Ovary (tissue), 9 donors: ENCODE data around the gene CLDN20. TPM values are rescaled to one million over a fixed set of nuclear protein-coding genes. Genes with fewer than 3 reads are reported as not detected.

Source experiments
- DNase-seq, 5 donors: peaks; one replicate each; pipeline ENCODE4 v3.0.0-alpha.2; 2019 to 2020
- H3K27ac ChIP-seq, 2 donors: fragments of 200-600 bp; one replicate each; pipeline versions ENCODE4 v1.5.1 to v1.8.0; 2019 to 2022
- H3K27me3 ChIP-seq: fragments of 200-600 bp; one replicate; pipeline ENCODE4 v1.8.0; 2022
- H3K36me3 ChIP-seq: fragments of 200-600 bp; sonication (generic); one replicate; pipeline ENCODE4 v1.5.1; 2019
- H3K4me1 ChIP-seq: one replicate; pipeline ENCODE4 v1.8.1; 2013; ENCODE audit warnings: mild to moderate bottlenecking, moderate library complexity; ENCODE audit not compliant: insufficient read depth
- H3K4me3 ChIP-seq: fragments of 200-600 bp; sonication (generic); one replicate; pipeline ENCODE4 v1.5.1; 2017
- H3K9me3 ChIP-seq, 2 donors: fragments of 200-600 bp in 1 of 2; sonication (generic) in 1 of 2; one replicate each; pipeline versions ENCODE4 v1.5.1 to v1.8.1; 2013 to 2019; ENCODE audit warnings: mild to moderate bottlenecking in 1 of 2, moderate library complexity in 1 of 2
- EP300 ChIP-seq: sonication (generic); formaldehyde crosslinking; IDR thresholded peaks from one replicate; pipeline ENCODE4 v1.6.1; 2017; ENCODE audit warnings: antibody characterized with exemption
- POLR2A ChIP-seq: fragments of 450-650 bp; IDR thresholded peaks from one replicate; pipeline ENCODE4 v1.6.1; 2017; ENCODE audit warnings: antibody characterized with exemption, mild to moderate bottlenecking, moderate library complexity
- WGBS, 3 donors: extraction: QIAGEN DNeasy Blood & Tissue Kit in 1 of 3; methylation state at CpG; one replicate each; pipeline versions ENCODE4 v1.1.5 to v1.1.7; 2013 to 2017; 5-methylcytosine and 5-hydroxymethylcytosine counted together
- intact Hi-C, 4 donors: fragments of 100-400 bp; cut with DNase I; formaldehyde crosslinking; loops; one replicate each; pipeline versions ENCODE4 v1.11.0 to v1.15.1; 2022 to 2023
- polyA plus RNA-seq, 2 donors: library from polyadenylated mRNA; stranded (reverse); fragments of 200-250 nt in 1 of 2; fragments of 350-450 nt in 1 of 2; fragmentation: Illumina TruSeq in 1 of 2; extraction: RNeasy Lipid Tissue Mini Kit (QIAGEN cat#74804) in 1 of 2; gene quantifications; one replicate each; pipeline ENCODE4 v1.2.3, GENCODE V29; 2013 to 2014
- total RNA-seq, 7 donors: library from RNA; depleted of rRNA in 2 of 7; stranded (reverse); fragments of >200 nt in 2 of 7; fragmentation: NEBNext Ultra II Directional in 3 of 7; extraction: Animal tissue kit (Norgen Biotek cat#: 25700) in 3 of 7; gene quantifications; one replicate each; pipeline versions ENCODE4 v1.1.0 to v1.2.4, GENCODE V29; 2016 to 2023
- TF ChIP-seq, protein P1 (sequence below), 3 donors: fragments of 450-650 bp in 2 of 3; fragments of 200-600 bp in 1 of 3; IDR thresholded peaks; one replicate each; pipeline versions ENCODE4 v1.5.1 to v1.8.0; 2016 to 2022; ENCODE audit warnings: antibody characterized with exemption in 3 of 3, mild to moderate bottlenecking in 1 of 3
- donor health status: DM: no; HTN: no; CAD: no; lungs with moderate emphysema.
- donor health status: DM: no; HTN: no; CAD: no.
- donor health status: Bipolar disorder and iron deficiency.
- donor health status: DM: yes; HTN: yes; CAD: no.
- donor health status: DM: no; HTN: no; CAD: no.
- donor health status: DM: yes; HTN: yes; CAD: no.

Gene CLDN20
- total and polyA plus RNA-seq, 9 donors = not detected

DNA sequence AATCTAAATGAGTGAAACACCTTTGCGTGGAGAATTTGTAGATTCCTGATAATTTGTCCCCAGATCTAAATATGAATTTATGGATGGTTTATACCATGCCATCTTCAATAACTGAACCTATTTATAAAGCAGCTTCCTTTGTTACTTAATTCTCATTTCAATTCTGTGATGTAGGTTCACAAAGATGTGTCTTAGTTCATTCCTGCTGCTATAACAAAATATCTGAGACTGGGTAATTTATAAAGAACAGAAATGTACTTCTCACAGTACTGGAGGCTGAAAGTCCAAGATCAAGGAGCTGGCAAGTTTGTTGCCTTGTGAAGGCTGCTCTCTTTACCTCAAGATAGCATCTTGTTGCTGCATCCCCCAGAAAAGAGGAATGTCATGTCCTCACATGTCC lies 52.6 kb downstream of the CLDN20 start:
- intact Hi-C loops = no loop called here
- TF ChIP-seq EP300 (no peak), POLR2A (no peak)
- TF ChIP-seq, protein P1, sequence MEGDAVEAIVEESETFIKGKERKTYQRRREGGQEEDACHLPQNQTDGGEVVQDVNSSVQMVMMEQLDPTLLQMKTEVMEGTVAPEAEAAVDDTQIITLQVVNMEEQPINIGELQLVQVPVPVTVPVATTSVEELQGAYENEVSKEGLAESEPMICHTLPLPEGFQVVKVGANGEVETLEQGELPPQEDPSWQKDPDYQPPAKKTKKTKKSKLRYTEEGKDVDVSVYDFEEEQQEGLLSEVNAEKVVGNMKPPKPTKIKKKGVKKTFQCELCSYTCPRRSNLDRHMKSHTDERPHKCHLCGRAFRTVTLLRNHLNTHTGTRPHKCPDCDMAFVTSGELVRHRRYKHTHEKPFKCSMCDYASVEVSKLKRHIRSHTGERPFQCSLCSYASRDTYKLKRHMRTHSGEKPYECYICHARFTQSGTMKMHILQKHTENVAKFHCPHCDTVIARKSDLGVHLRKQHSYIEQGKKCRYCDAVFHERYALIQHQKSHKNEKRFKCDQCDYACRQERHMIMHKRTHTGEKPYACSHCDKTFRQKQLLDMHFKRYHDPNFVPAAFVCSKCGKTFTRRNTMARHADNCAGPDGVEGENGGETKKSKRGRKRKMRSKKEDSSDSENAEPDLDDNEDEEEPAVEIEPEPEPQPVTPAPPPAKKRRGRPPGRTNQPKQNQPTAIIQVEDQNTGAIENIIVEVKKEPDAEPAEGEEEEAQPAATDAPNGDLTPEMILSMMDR (IDR thresholded peaks at IDR 0.05) = no peak

DNA sequence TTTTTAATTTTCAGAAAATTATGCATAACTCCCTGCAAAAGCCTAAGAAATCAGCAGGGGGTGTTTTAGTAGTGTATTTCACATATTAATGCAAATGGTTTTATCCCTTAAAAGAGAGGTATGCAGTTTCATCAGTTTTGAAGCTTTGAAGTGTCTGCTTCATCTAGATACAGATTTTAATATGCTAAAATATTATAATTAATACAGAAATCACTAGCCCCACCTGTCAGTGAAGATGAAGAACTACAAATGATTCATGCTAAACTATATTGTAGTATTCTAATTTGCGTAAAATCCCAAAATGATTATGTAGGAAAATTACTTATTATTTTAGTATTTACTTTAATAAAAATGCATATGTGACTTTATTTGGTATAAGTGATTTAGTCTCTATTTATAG lies 53.4 kb downstream of the CLDN20 start:
- intact Hi-C loops = no loop called here
- TF ChIP-seq, protein P1 (IDR thresholded peaks at IDR 0.05) = no peak
- no peak for TF ChIP-seq POLR2A
- no peaks in the 10 kb centered on the region for H3K36me3 ChIP-seq
- no peak for DNase-seq
- H3K4me1 ChIP-seq = no peaks in the 10 kb centered on the region
- H3K27ac ChIP-seq = no peak overlapping the region
- no peak overlapping the region for H3K4me3 ChIP-seq
- no peaks in the 10 kb centered on the region for H3K27me3 ChIP-seq
- WGBS, 3 donors = 59 to 75% (median 72%) methylated on average over 1 of the region's 1 CpG
- no peaks in the 10 kb centered on the region for H3K9me3 ChIP-seq

More for the DNA sequence above, 52.6 kb downstream of the CLDN20 start:
- H3K9me3 ChIP-seq = no peaks in the 10 kb centered on the region
- H3K27ac ChIP-seq = no peak overlapping the region
- H3K27me3 ChIP-seq = no peaks in the 10 kb centered on the region
- 92 to 98% (median 96%) methylated on average over 1 of the region's 1 CpG for WGBS, 3 donors
- no peak for DNase-seq
- no peaks in the 10 kb centered on the region for H3K36me3 ChIP-seq
- H3K4me3 ChIP-seq = no peak overlapping the region
- no peaks in the 10 kb centered on the region for H3K4me1 ChIP-seq

DNA sequence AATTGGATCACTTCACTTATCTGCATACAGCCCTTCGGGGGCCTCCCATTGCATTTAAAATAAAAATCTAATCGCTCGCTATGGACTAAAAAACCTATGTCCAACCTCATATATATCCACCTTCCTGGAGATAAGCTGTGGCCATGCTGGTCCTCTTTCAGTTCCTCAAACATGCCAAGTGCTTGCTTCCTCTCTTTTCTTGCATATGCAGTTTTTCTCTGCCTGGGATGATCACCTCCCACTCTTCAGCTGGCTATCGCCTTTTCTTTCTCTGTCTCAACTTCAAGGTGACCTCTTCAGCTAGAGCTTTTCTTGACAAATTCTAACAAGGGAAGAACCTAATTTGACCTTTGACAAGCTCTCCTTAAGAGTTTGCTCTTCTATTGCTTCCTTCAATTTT lies 56.1 kb downstream of the CLDN20 start:
- intact Hi-C loops = loop anchor here in 3 of 4 donors (10.0 kb wide), 2 partner anchors 175 to 215 kb away; no protein-coding TSS in a partner anchor
- Histone ChIP-seq H3K27ac (no peak overlapping the region), H3K36me3 (no peaks in the 10 kb centered on the region), H3K9me3 (no peaks in the 10 kb centered on the region), H3K27me3 (no peaks in the 10 kb centered on the region), H3K4me1 (no peaks in the 10 kb centered on the region), H3K4me3 (no peak overlapping the region)
- TF ChIP-seq EP300 (no peak), POLR2A (no peak)
- TF ChIP-seq, protein P1 (IDR thresholded peaks at IDR 0.05) = no peak
- WGBS, 3 donors = 88 to 91% (median 91%) methylated on average over 4 of the region's 4 CpGs
- no peak for DNase-seq

DNA sequence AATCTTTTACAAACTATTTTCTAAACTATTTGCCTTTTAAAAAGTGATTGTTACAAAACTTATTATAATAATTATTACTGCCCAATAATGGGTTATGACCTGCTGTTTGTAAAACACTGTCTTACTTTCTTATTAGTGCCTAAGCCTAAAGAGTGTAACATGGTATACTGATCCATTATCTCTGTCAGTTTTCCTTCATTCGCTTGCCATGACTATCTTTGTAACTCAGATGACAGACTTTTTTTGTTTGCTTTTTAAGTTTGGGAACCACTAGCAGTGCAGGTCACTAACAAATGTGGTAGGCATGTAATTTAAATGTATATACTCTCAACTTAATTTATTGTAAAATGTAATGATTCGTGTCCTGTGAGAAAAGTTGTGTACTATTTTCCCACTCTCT lies 60.4 kb downstream of the CLDN20 start:
- TF ChIP-seq POLR2A = no peak
- Histone ChIP-seq H3K4me1 (no peaks in the 10 kb centered on the region), H3K9me3 (no peaks in the 10 kb centered on the region), H3K27ac (no peak overlapping the region), H3K36me3 (no peaks in the 10 kb centered on the region), H3K4me3 (no peak overlapping the region), H3K27me3 (no peaks in the 10 kb centered on the region)
- intact Hi-C loops = loop anchor here in 3 of 4 donors (10.0 kb wide), 2 partner anchors 171 to 211 kb away; no protein-coding TSS in a partner anchor
- no peak for DNase-seq
- 92 to 93% (median 93%) methylated on average over 2 of the region's 2 CpGs for WGBS, 3 donors

DNA sequence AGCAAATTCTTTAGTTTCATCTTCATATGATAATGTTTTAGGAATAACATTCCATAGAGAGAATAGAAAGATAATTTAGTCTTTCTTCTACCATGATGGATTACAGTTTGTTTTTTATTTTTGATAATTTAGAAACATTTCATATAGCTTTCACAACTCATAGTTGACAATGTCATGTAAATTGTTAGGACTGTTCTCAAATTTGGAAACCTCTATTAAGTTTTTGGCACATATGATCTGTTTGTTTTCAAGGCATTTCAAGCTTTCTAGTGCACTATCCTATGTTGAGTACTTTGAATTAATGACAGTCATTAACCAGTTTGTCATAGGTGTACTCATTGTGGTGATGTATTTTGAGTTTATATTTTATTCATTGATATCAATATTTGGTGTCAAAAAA lies 61.2 kb downstream of the CLDN20 start:
- intact Hi-C loops = loop anchor here (5.0 to 10.0 kb wide), 3 partner anchors 170 to 210 kb away; no protein-coding TSS in a partner anchor
- no peaks in the 10 kb centered on the region for H3K4me1 ChIP-seq
- no peak overlapping the region for H3K4me3 ChIP-seq
- no peak for DNase-seq
- no peaks in the 10 kb centered on the region for H3K36me3 ChIP-seq
- no peak overlapping the region for H3K27ac ChIP-seq
- TF ChIP-seq EP300 = no peak
- TF ChIP-seq, protein P1 (IDR thresholded peaks at IDR 0.05) = no peak
- no peaks in the 10 kb centered on the region for H3K27me3 ChIP-seq
- no peaks in the 10 kb centered on the region for H3K9me3 ChIP-seq
